Colonic mucosa (tissue), 4 donors: Measurements from ENCODE around the gene CD7. TPM values are rescaled to one million over a fixed set of nuclear protein-coding genes. Genes with fewer than 3 reads are reported as not detected.

Experiments
- DNase-seq: peaks from one replicate; pipeline ENCODE4 v3.0.0-alpha.2; 2020
- H3K27ac ChIP-seq: fragments of 200-600 bp; one replicate; pipeline ENCODE4 v1.8.0; 2021
- H3K27me3 ChIP-seq: fragments of 200-600 bp; one replicate; pipeline ENCODE4 v1.8.0; 2021
- H3K36me3 ChIP-seq: fragments of 200-600 bp; one replicate; pipeline ENCODE4 v1.8.0; 2021
- H3K4me1 ChIP-seq: fragments of 200-600 bp; one replicate; pipeline ENCODE4 v1.8.0; 2021; ENCODE audit warnings: mild to moderate bottlenecking
- H3K4me3 ChIP-seq: fragments of 200-600 bp; one replicate; pipeline ENCODE4 v1.8.0; 2021
- H3K9ac ChIP-seq, 2 donors: one replicate each; pipeline ENCODE4 v1.7.0; 2013; ENCODE audit warnings: control low read depth in 2 of 2, low read depth in 2 of 2, low read length in 2 of 2
- H3K9me3 ChIP-seq: fragments of 200-600 bp; one replicate; pipeline ENCODE4 v1.8.0; 2021
- CTCF ChIP-seq: fragments of 200-600 bp; IDR thresholded peaks from one replicate; pipeline ENCODE4 v1.8.0; 2022; ENCODE audit warnings: antibody characterized with exemption, mild to moderate bottlenecking
- intact Hi-C: fragments of 100-400 bp; cut with DNase I; formaldehyde crosslinking; loops from one replicate; pipeline ENCODE4 v1.14.1; 2022
- total RNA-seq, 2 donors: library from RNA; stranded (reverse); fragmentation: NEBNext Ultra II Directional in 1 of 2; extraction: Animal tissue kit (Norgen Biotek cat#: 25700) in 1 of 2; gene quantifications; one replicate each; pipeline ENCODE4 v1.2.1, GENCODE V29; 2021
- donor health status: healthy.
- donor health status: DM: no; HTN: no; CAD: no.
- donor health status: DM: no; HTN: no; CAD: no.

Gene CD7
- total RNA-seq, 2 donors from 2014 or later, result 4.2 to 5.0 TPM

DNA sequence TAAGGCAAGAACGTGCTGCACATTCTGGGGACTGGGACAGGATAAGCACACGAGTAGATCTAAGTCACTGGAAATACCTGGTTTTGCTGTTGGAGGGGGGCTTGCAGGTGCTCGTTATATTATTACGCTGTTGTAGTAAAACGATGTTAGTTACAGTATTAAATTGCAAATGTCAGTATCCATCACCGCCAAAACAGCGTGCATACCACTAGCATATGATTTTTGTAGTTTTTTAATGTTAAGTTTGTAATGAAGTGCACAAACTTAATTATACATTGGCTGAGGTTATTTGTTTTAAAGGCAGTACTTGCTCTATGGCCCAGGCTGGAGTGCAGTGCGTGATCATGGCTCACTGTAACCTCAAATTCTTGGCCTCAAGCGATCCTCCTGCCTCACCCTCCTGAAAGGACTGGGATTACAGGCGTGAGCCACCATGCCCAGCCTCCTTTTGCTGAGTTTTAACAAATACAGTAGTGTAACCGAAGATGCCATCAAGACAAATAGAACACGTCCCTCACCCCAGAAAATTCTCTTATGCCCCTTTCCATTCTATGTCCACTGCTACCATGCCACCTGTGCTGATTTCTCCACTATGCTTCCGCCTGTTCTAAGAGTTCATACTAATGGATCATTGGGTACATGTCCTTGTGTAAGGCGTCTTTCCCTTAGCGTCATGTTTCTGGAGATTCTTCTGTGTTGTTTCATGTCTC is 23.2 kb downstream of the CD7 start:
- Histone ChIP-seq H3K9ac (peak overlapping the region; percentile 58 to 72), H3K27ac (peak overlapping the region; percentile 92), H3K4me1 (peaks cover 21% of the 10 kb centered on the region), H3K27me3 (no peaks in the 10 kb centered on the region), H3K4me3 (peak overlapping the region; percentile 16), H3K9me3 (no peaks in the 10 kb centered on the region), H3K36me3 (no peaks in the 10 kb centered on the region)
- no peak for TF ChIP-seq CTCF
- intact Hi-C loops, result no loop called here
- DNase-seq, result no peak

DNA sequence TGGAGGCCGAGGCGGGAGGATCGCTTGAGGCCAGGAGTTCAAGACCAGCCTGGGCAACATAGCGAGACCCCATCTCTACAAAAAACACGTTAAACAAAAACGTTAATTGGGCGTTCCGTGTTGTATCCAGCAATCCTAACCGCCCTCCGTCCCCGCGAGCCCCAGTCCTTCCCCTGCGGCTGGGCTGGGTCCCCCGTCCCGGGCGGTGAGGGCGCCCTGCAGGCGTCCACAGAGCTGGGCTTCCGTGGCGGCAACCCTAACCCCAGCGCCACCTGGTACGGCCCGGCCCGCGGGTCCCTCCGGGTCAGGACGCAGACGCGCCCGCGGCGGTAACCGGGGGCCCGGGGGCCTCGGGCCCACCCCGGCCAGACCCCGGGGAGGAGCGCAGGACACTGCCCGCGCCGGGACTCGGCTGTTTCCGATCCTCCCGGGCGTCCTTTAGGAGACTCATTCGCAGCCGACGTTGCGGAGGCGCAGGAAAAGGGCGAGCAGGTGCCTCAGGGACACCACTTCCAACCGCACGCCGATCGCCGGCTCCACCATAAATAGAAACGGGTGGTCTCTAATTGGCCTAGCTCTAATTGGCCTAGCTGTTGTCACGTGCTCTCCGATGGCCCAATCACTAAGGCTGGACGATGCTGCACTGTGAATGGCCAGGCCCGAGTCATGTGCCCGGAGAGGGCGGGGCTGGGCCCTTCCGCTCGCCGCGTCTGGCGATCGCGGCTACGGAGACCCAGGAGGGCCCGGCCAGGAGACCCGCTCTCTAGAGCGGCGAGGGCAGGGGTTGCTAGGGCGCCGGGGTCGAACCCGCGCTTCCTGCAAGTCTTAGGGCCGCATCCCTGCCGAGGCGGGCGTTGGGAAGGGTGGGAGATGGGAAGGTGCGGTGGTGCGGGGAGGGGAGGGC is 24.9 kb downstream of the CD7 start:
- Histone ChIP-seq H3K27me3 (no peaks in the 10 kb centered on the region), H3K9ac (peak overlapping the region; percentile 95), H3K4me1 (peaks cover 15% of the 10 kb centered on the region), H3K9me3 (no peaks in the 10 kb centered on the region), H3K36me3 (no peaks in the 10 kb centered on the region), H3K4me3 (peak overlapping the region; percentile 85), H3K27ac (peak overlapping the region; percentile 87)
- DNase-seq, result peak; percentile 95
- intact Hi-C loops, result no loop called here
- TF ChIP-seq CTCF, result no peak

GRCh38 chr17:82291582-82292250 is 25.7 kb downstream of the CD7 start:
- Histone ChIP-seq H3K36me3 (no peaks in the 10 kb centered on the region), H3K27me3 (no peaks in the 10 kb centered on the region), H3K9ac (peak overlapping the region; percentile 95), H3K9me3 (no peaks in the 10 kb centered on the region), H3K27ac (peak overlapping the region; percentile 87), H3K4me1 (peaks cover 12% of the 10 kb centered on the region), H3K4me3 (peak overlapping the region; percentile 85)
- intact Hi-C loops, result no loop called here
- no peak for DNase-seq
- no peak for TF ChIP-seq CTCF

DNA sequence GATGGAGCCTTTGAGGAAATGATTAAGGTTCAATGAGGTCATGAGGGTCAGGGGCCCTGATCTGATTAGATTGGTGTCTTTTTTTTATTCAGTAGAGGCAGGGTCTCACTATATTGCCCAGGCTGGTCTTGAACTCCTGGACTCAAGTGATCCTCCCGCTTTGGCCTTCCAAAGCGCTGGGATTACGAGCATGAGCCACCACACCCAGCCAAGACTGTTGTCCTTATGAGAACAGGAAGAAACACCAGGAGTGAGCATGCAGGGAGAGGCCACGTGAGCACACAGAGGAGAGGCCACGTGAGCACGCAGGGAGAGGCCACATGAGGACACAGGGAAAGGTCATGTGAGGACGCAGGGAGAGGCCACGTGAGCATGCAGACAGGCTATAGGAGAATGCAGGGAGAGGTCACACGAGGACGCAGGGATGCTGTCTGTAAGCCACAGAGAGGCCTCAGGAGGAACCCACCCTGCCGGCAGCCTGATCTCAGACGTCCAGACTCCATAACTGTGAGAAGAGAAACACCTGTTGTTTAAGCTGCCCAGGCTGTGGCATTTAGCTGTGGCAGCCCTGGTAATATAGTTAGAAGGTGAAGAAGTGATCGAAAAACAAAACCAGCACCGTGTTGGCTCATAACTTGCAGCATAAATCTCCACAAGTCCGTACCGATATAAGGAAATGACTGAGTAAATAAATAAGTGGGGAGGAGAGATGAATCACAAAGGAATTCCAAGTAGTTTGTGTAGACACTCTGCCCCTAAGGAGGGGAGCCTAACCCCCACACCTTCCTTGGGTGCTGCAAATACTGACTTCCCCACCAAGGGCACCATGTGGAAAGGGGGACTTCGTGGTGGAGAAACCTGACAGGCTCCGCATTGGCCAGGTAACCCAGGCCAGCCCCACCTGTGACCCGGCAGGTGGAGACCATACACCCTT is 29.3 kb downstream of the CD7 start:
- H3K9ac ChIP-seq, result peak overlapping the region in 1 of 2 donors; percentile 78
- intact Hi-C loops, result no loop called here
- no peak overlapping the region for H3K4me3 ChIP-seq
- DNase-seq, result peak; percentile 95
- H3K27me3 ChIP-seq, result no peaks in the 10 kb centered on the region
- TF ChIP-seq CTCF, result no peak
- peaks cover 7% of the 10 kb centered on the region for H3K4me1 ChIP-seq
- peak overlapping the region; percentile 70 for H3K27ac ChIP-seq
- H3K36me3 ChIP-seq, result no peaks in the 10 kb centered on the region
- no peaks in the 10 kb centered on the region for H3K9me3 ChIP-seq
